ENCODE data around the gene CASKIN1. TPM values are rescaled to one million over a fixed set of nuclear protein-coding genes. Genes with fewer than 3 reads are reported as not detected.

Gene CASKIN1
- total RNA-seq, 1 experiment from 2014 or later = 7.9 TPM

GRCh38 chr16:2184346-2184745, 12.1 kb downstream of the CASKIN1 start:
- Histone ChIP-seq H3K27me3 (ENCODE audit: insufficient read depth, low read length) (no peaks in the 10 kb centered on the region), H3K4me2 (ENCODE audit: insufficient read depth, insufficient read length, low read length) (no peak overlapping the region), H3K23me2 (ENCODE audit: insufficient read length, low read depth, low read length, poor library complexity, severe bottlenecking) (no peaks in the 10 kb centered on the region), H2BK5ac (ENCODE audit: insufficient read length, low read length) (no peak overlapping the region), H4K5ac (ENCODE audit: insufficient read length, low read depth, low read length) (no peak overlapping the region), H3K9ac (ENCODE audit: extremely low read depth, insufficient read length, low read length) (no peak overlapping the region), H3K18ac (ENCODE audit: insufficient read length, low read depth, low read length) (no peak overlapping the region), H4K8ac (replicated peaks; ENCODE audit: insufficient read length, low read depth, low read length) (no peak overlapping the region), H2BK15ac (ENCODE audit: low read depth, low read length) (no peak overlapping the region), H3K9me3 (ENCODE audit: control insufficient read depth, low read depth, low read length) (no peaks in the 10 kb centered on the region), H3K23ac (ENCODE audit: insufficient read length, low read depth, low read length) (no peak overlapping the region), H2BK120ac (ENCODE audit: low read depth, low read length, poor library complexity, severe bottlenecking) (no peak overlapping the region), H4K20me1 (ENCODE audit: control insufficient read depth, insufficient read depth, insufficient read length) (peaks cover 3% of the 10 kb centered on the region), H3K27ac (ENCODE audit: insufficient read length, low read depth, low read length) (no peak overlapping the region), H3K79me2 (ENCODE audit: insufficient read depth, low read length) (no peaks in the 10 kb centered on the region), H3T11ph (ENCODE audit: low read length) (no peak overlapping the region), H3K4ac (ENCODE audit: low read depth, low read length) (no peak overlapping the region), H2AFZ (ENCODE audit: low read length) (no peak overlapping the region), H4K91ac (ENCODE audit: insufficient read length, low read depth, low read length) (no peak overlapping the region), H3K56ac (ENCODE audit: insufficient read length, low read depth, low read length) (no peak overlapping the region), H3K4me1 (ENCODE audit: insufficient read depth, low read length) (no peaks in the 10 kb centered on the region), H3K79me1 (ENCODE audit: insufficient read depth, low read depth, low read length, poor library complexity, severe bottlenecking) (no peaks in the 10 kb centered on the region), H2BK20ac (ENCODE audit: low read depth, low read length, poor library complexity, severe bottlenecking) (no peak overlapping the region), H2BK12ac (ENCODE audit: insufficient read length, low read depth, low read length) (no peak overlapping the region), H3K14ac (ENCODE audit: insufficient read depth, low read length) (no peak overlapping the region), H2AK5ac (ENCODE audit: insufficient read length, low read length) (no peak overlapping the region)
- peaks cover 0 to 9% (median 4%) of the 10 kb centered on the region in 3 experiments; a peak in 3 of 7 replicates for H3K36me3 Mint-ChIP-seq (ENCODE audit: insufficient read depth in 1 of 3, low read depth in 3 of 3)
- peaks cover 3 to 7% of the 10 kb centered on the region in 2 experiments for H3K4me1 Mint-ChIP-seq
- no peak for DNase-seq
- peak overlapping the region in 2 of 3 experiments; percentile 10 to 79; a peak in 3 of 7 replicates for H3K27ac Mint-ChIP-seq
- H3K27me3 Mint-ChIP-seq (ENCODE audit: low read depth) = no peaks in the 10 kb centered on the region; the same call in 1 of the 2 replicates
- H3K4me3 Mint-ChIP-seq = no peak overlapping the region
- no CpG with 5 or more reads among the region's 19 CpGs for whole genome bisulfite sequencing (ENCODE audit: extremely low coverage, insufficient read length, low lambda C conversion rate)
- H3K9me3 Mint-ChIP-seq = no peaks in the 10 kb centered on the region
- TF ChIP-seq CTCF (conservative IDR thresholded peaks at IDR 0.05) = no peak

Data from H9 (cell line).